ENCODE results near the gene ABCC5.
A peak's percentile ranks its signal among the peaks of the same experiment; 100 is the strongest.
"Not testable (repeated sequence)": the region's sequence is repeated elsewhere in the genome, so short reads cannot be mapped to it uniquely, and the experiment has no call there.

The ABCC5 gene

GRCh38 chr3:184017672-184018423 is at the start of gene ABCC5:
Gene ABCC5 (minus strand): TSS chr3:184017884. CDS start chr3:184014392, 3,492 bp downstream.
- peak; percentile 68 to 81 (median 71) for DNase-seq (ENCODE audit: low read depth in 3 of 3)

- no peak for DNase-seq (ENCODE audit: low read depth in 3 of 3)
Measured at GRCh38 chr3:184066211-184066610, 48.5 kb upstream of the ABCC5 start.

GRCh38 chr3:184062637-184063036 is 45.0 kb upstream of the ABCC5 start:
- DNase-seq (ENCODE audit: low read depth in 3 of 3) = no peak

- no peak for DNase-seq (ENCODE audit: low read depth in 3 of 3)
Measured at GRCh38 chr3:184059424-184059823, 41.7 kb upstream of the ABCC5 start.

GRCh38 chr3:184058029-184058428 is 40.3 kb upstream of the ABCC5 start:
- DNase-seq (ENCODE audit: low read depth in 3 of 3) = no peak

GRCh38 chr3:184052767-184053166 is 35.1 kb upstream of the ABCC5 start, which contains the start of gene HTR3C:
Gene HTR3C (plus strand): TSS chr3:184053047. CDS start chr3:184053081, 34 bp downstream.
- no peak for DNase-seq (ENCODE audit: low read depth in 3 of 3)

- DNase-seq (ENCODE audit: low read depth in 3 of 3) = no peak
Measured at GRCh38 chr3:184050217-184050847, 32.6 kb upstream of the ABCC5 start.

GRCh38 chr3:184045995-184046394 is 28.3 kb upstream of the ABCC5 start:
- no peak for DNase-seq (ENCODE audit: low read depth in 3 of 3)

- DNase-seq (ENCODE audit: low read depth in 3 of 3) = no peak
Measured at GRCh38 chr3:184042617-184043016, 24.9 kb upstream of the ABCC5 start.

GRCh38 chr3:184040010-184040409 is 22.3 kb upstream of the ABCC5 start:
- DNase-seq (ENCODE audit: low read depth in 3 of 3) = no peak

GRCh38 chr3:184039414-184039813 is 21.7 kb upstream of the ABCC5 start:
- DNase-seq (ENCODE audit: low read depth in 3 of 3) = no peak

GRCh38 chr3:184038307-184038706 is 20.6 kb upstream of the ABCC5 start:
- not testable (repeated sequence) for DNase-seq (ENCODE audit: low read depth in 3 of 3)

- DNase-seq (ENCODE audit: low read depth in 3 of 3) = no peak
Measured at GRCh38 chr3:184037816-184038215, 20.1 kb upstream of the ABCC5 start.

- DNase-seq (ENCODE audit: low read depth in 3 of 3) = no peak
Measured at GRCh38 chr3:184031187-184031792, 13.6 kb upstream of the ABCC5 start, which contains the start of gene HTR3D. Gene HTR3D (plus strand): TSS chr3:184031742. CDS start chr3:184031742, 0 bp downstream.

- DNase-seq (ENCODE audit: low read depth in 3 of 3) = no peak
Measured at GRCh38 chr3:184030536-184030935, 12.9 kb upstream of the ABCC5 start.

GRCh38 chr3:184029443-184029842 is 11.8 kb upstream of the ABCC5 start:
- no peak for DNase-seq (ENCODE audit: low read depth in 3 of 3)

- DNase-seq (ENCODE audit: low read depth in 3 of 3) = not testable (repeated sequence)
Measured at GRCh38 chr3:184028275-184028890, 10.7 kb upstream of the ABCC5 start.

GRCh38 chr3:184025256-184025655 is 7.6 kb upstream of the ABCC5 start:
- DNase-seq (ENCODE audit: low read depth in 3 of 3) = not testable (repeated sequence)

GRCh38 chr3:184022323-184022722 is 4.6 kb upstream of the ABCC5 start:
- DNase-seq (ENCODE audit: low read depth in 3 of 3) = no peak

- DNase-seq (ENCODE audit: low read depth in 3 of 3) = no peak
Measured at GRCh38 chr3:184018424-184018973, 815 bp upstream of the ABCC5 start.

- peak; percentile 7 to 51 (median 13) for DNase-seq (ENCODE audit: low read depth in 3 of 3)
Measured at GRCh38 chr3:184016811-184017671, 643 bp downstream of the ABCC5 start.
